NOMO-1 treated with DMSO at 0.1 percent for 48 hours (cell line): ENCODE results near the gene RBFOX1.

Experiments
- DNase-seq: peaks from one replicate; lab custom pipeline; 2025; ENCODE audit not compliant: unreplicated experiment; lab: John Stamatoyannopoulos, UW

RBFOX1 gene

GRCh38 chr16:7755347-7755882 is 422.8 kb downstream of the RBFOX1 start:
- DNase-seq = no peak
